H9 (cell line): ENCODE measurements around the gene LBHD2. TPM values are rescaled to one million over a fixed set of nuclear protein-coding genes. Genes with fewer than 3 reads are reported as not detected.

Source experiments
- DNase-seq: peaks from one replicate; pipeline ENCODE4 v3.0.0-alpha.2; 2017
- H2AFZ ChIP-seq: one replicate; pipeline ENCODE4 v1.6.1; 2013; ENCODE audit warnings: mild to moderate bottlenecking, low read length, control low read depth, moderate library complexity
- H2AK5ac ChIP-seq: 2 replicates; pipeline ENCODE4 v1.6.1; 2013; ENCODE audit warnings: low read length, control low read depth, mixed read lengths; ENCODE audit not compliant: insufficient read length
- H2BK120ac ChIP-seq: one replicate; pipeline ENCODE4 v1.6.1; 2013; ENCODE audit warnings: low read depth, mild to moderate bottlenecking, low read length, control low read depth, inconsistent platforms; ENCODE audit not compliant: poor library complexity, severe bottlenecking
- H2BK12ac ChIP-seq: 2 replicates; pipeline ENCODE4 v1.6.1; 2013; ENCODE audit warnings: low read length, control low read depth, mixed read lengths, low read depth; ENCODE audit not compliant: insufficient read length
- H2BK15ac ChIP-seq: 2 replicates; pipeline ENCODE4 v1.6.1; 2013; ENCODE audit warnings: low read depth, low read length, control low read depth
- H2BK20ac ChIP-seq: one replicate; pipeline ENCODE4 v1.6.1; 2013; ENCODE audit warnings: low read depth, mild to moderate bottlenecking, low read length, control low read depth, inconsistent platforms; ENCODE audit not compliant: poor library complexity, severe bottlenecking
- H2BK5ac ChIP-seq: 2 replicates; pipeline ENCODE4 v1.6.1; 2013; ENCODE audit warnings: low read length, control low read depth, mixed read lengths; ENCODE audit not compliant: insufficient read length
- H3K14ac ChIP-seq: 2 replicates; pipeline ENCODE4 v1.6.1; 2013; ENCODE audit warnings: low read length, control low read depth; ENCODE audit not compliant: insufficient read depth
- H3K18ac ChIP-seq: 2 replicates; pipeline ENCODE4 v1.6.1; 2013; ENCODE audit warnings: low read depth, mild to moderate bottlenecking, mixed read lengths, low read length, control low read depth; ENCODE audit not compliant: insufficient read length
- H3K23ac ChIP-seq: 2 replicates; pipeline ENCODE4 v1.6.1; 2013; ENCODE audit warnings: low read length, control low read depth, mixed read lengths, low read depth; ENCODE audit not compliant: insufficient read length
- H3K23me2 ChIP-seq: 2 replicates; pipeline ENCODE4 v1.6.1; 2013; ENCODE audit warnings: low read depth, mild to moderate bottlenecking, mixed read lengths, low read length, control low read depth; ENCODE audit not compliant: insufficient read length, poor library complexity, severe bottlenecking
- H3K27ac ChIP-seq: 2 replicates; pipeline ENCODE4 v1.5.1; 2013; ENCODE audit warnings: low read length, control low read depth, mixed read lengths, low read depth; ENCODE audit not compliant: insufficient read length
- H3K27me3 ChIP-seq: 2 replicates; pipeline ENCODE4 v1.6.1; 2013; ENCODE audit warnings: low read length, control low read depth, inconsistent platforms; ENCODE audit not compliant: insufficient read depth
- H3K4ac ChIP-seq: 2 replicates; pipeline ENCODE4 v1.6.1; 2013; ENCODE audit warnings: low read depth, mild to moderate bottlenecking, control low read depth, inconsistent platforms, low read length, moderate library complexity
- H3K4me1 ChIP-seq: 2 replicates; pipeline ENCODE4 v1.6.1; 2013; ENCODE audit warnings: low read length, control low read depth, inconsistent platforms; ENCODE audit not compliant: insufficient read depth
- H3K4me2 ChIP-seq: 2 replicates; pipeline ENCODE4 v1.6.1; 2013; ENCODE audit warnings: low read length, control low read depth, mixed read lengths; ENCODE audit not compliant: insufficient read length, insufficient read depth
- H3K56ac ChIP-seq: 2 replicates; pipeline ENCODE4 v1.6.1; 2013; ENCODE audit warnings: low read depth, mild to moderate bottlenecking, mixed read lengths, low read length, control low read depth; ENCODE audit not compliant: insufficient read length
- H3K79me1 ChIP-seq: 2 replicates; pipeline ENCODE4 v1.6.1; 2013; ENCODE audit warnings: low read depth, mild to moderate bottlenecking, moderate library complexity, low read length, control low read depth, inconsistent platforms; ENCODE audit not compliant: insufficient read depth, poor library complexity, severe bottlenecking
- H3K79me2 ChIP-seq: 2 replicates; pipeline ENCODE4 v1.6.1; 2013; ENCODE audit warnings: low read length, control low read depth, inconsistent platforms; ENCODE audit not compliant: insufficient read depth
- H3K9ac ChIP-seq: 2 replicates; pipeline ENCODE4 v1.6.1; 2013; ENCODE audit warnings: low read length, control low read depth, mixed read lengths; ENCODE audit not compliant: insufficient read length; ENCODE audit errors: extremely low read depth
- H3K9me3 ChIP-seq: one replicate; pipeline ENCODE4 v1.6.1; 2013; ENCODE audit warnings: low read depth, low read length, inconsistent platforms; ENCODE audit not compliant: control insufficient read depth
- H3T11ph ChIP-seq: one replicate; pipeline ENCODE4 v1.6.1; 2013; ENCODE audit warnings: mild to moderate bottlenecking, low read length, control low read depth, inconsistent platforms
- H4K20me1 ChIP-seq: one replicate; pipeline ENCODE4 v1.6.1; 2013; ENCODE audit not compliant: control insufficient read depth, insufficient read length, insufficient read depth
- H4K5ac ChIP-seq: 2 replicates; pipeline ENCODE4 v1.6.1; 2013; ENCODE audit warnings: low read depth, mild to moderate bottlenecking, mixed read lengths, low read length, control low read depth; ENCODE audit not compliant: insufficient read length
- H4K8ac ChIP-seq: replicated peaks from 2 replicates; pipeline ENCODE4 v1.6.1; 2013; ENCODE audit warnings: low read length, control low read depth, mixed read lengths, low read depth; ENCODE audit not compliant: insufficient read length
- H4K91ac ChIP-seq: 2 replicates; pipeline ENCODE4 v1.6.1; 2013; ENCODE audit warnings: low read depth, mild to moderate bottlenecking, moderate library complexity, mixed read lengths, low read length, control low read depth; ENCODE audit not compliant: insufficient read length
- H3K27ac Mint-ChIP-seq, 3 experiments: 2 replicates in 2 of 3; 3 replicates in 1 of 3; pipeline ENCODE4 v1.8.0; 2020 to 2021; ENCODE audit warnings: mixed read lengths in 3 of 3, mild to moderate bottlenecking in 1 of 3, moderate library complexity in 1 of 3
- H3K27me3 Mint-ChIP-seq: 2 replicates; pipeline ENCODE4 v1.8.0; 2021; ENCODE audit warnings: low read depth, mild to moderate bottlenecking, moderate library complexity, mixed read lengths
- H3K36me3 Mint-ChIP-seq, 3 experiments: 2 replicates in 2 of 3; 3 replicates in 1 of 3; pipeline ENCODE4 v1.8.0; 2020 to 2021; ENCODE audit warnings: low read depth in 3 of 3, mixed read lengths in 3 of 3; ENCODE audit not compliant: insufficient read depth in 1 of 3
- H3K4me1 Mint-ChIP-seq, 2 experiments: 2 replicates each; pipeline ENCODE4 v1.8.0; 2020; ENCODE audit warnings: mixed read lengths in 2 of 2
- H3K4me3 Mint-ChIP-seq, 2 experiments: 2 replicates in 1 of 2; 3 replicates in 1 of 2; pipeline ENCODE4 v1.8.0; 2020 to 2021; ENCODE audit warnings: mild to moderate bottlenecking in 2 of 2, mixed read lengths in 2 of 2, moderate library complexity in 1 of 2
- H3K9me3 Mint-ChIP-seq, 2 experiments: 2 replicates in 1 of 2; 3 replicates in 1 of 2; pipeline ENCODE4 v1.8.0; 2020; ENCODE audit warnings: mild to moderate bottlenecking in 2 of 2, mixed read lengths in 2 of 2, moderate library complexity in 1 of 2
- WGBS: extraction: QIAGEN DNeasy Blood & Tissue Kit; methylation state at CpG from one replicate; pipeline ENCODE4 v1.1.7; 2013; ENCODE audit warnings: missing lambda C conversion rate, low lambda C conversion rate, mixed read lengths; ENCODE audit not compliant: insufficient read length; ENCODE audit errors: extremely low coverage; 5-methylcytosine and 5-hydroxymethylcytosine counted together
- total RNA-seq: library from RNA; stranded (reverse); gene quantifications from 2 replicates; pipeline ENCODE4 v1.2.1, GENCODE V29; 2021
- TF ChIP-seq, protein P1 (sequence below): fragments of 200-600 bp; sonication (generic); conservative IDR thresholded peaks from 3 replicates; pipeline ENCODE4 v1.8.0; 2021; ENCODE audit warnings: antibody characterized with exemption, mild to moderate bottlenecking

Gene LBHD2
- total RNA-seq, 1 experiment from 2014 or later = not detected

- no CpG with 5 or more reads among the region's 113 CpGs for WGBS
- Histone ChIP-seq H4K20me1 (no peaks in the 10 kb centered on the region), H2AK5ac (no peak within 1 kb of the TSS), H4K8ac (no peak within 1 kb of the TSS), H3T11ph (no peak within 1 kb of the TSS), H2BK5ac (no peak within 1 kb of the TSS), H2AFZ (no peak within 1 kb of the TSS), H2BK120ac (no peak within 1 kb of the TSS), H3K14ac (peak within 1 kb of the TSS; percentile 26), H2BK20ac (no peak within 1 kb of the TSS), H2BK15ac (no peak within 1 kb of the TSS), H3K4me2 (peak within 1 kb of the TSS; percentile 92), H3K18ac (no peak within 1 kb of the TSS), H3K56ac (no peak within 1 kb of the TSS), H3K79me2 (peaks cover 19% of the 10 kb centered on the region; the same call in 1 of the 2 replicates), H4K5ac (no peak within 1 kb of the TSS), H3K27ac (no peak within 1 kb of the TSS), H3K4ac (no peak within 1 kb of the TSS), H3K23me2 (peaks cover 10% of the 10 kb centered on the region), H3K4me1 (no peaks in the 10 kb centered on the region; the same call in 1 of the 2 replicates), H3K23ac (no peak within 1 kb of the TSS), H3K9ac (peak within 1 kb of the TSS; percentile 50), H4K91ac (no peak within 1 kb of the TSS), H3K27me3 (no peaks in the 10 kb centered on the region), H3K9me3 (no peaks in the 10 kb centered on the region), H2BK12ac (no peak within 1 kb of the TSS), H3K79me1 (peaks cover 9% of the 10 kb centered on the region)
- TF ChIP-seq, protein P1, sequence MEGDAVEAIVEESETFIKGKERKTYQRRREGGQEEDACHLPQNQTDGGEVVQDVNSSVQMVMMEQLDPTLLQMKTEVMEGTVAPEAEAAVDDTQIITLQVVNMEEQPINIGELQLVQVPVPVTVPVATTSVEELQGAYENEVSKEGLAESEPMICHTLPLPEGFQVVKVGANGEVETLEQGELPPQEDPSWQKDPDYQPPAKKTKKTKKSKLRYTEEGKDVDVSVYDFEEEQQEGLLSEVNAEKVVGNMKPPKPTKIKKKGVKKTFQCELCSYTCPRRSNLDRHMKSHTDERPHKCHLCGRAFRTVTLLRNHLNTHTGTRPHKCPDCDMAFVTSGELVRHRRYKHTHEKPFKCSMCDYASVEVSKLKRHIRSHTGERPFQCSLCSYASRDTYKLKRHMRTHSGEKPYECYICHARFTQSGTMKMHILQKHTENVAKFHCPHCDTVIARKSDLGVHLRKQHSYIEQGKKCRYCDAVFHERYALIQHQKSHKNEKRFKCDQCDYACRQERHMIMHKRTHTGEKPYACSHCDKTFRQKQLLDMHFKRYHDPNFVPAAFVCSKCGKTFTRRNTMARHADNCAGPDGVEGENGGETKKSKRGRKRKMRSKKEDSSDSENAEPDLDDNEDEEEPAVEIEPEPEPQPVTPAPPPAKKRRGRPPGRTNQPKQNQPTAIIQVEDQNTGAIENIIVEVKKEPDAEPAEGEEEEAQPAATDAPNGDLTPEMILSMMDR = no peak
- no peaks in the 10 kb centered on the region; a peak in 1 of 5 replicates for H3K9me3 Mint-ChIP-seq
- DNase-seq = peak; percentile 91
- peak within 1 kb of the TSS; percentile 7 to 69 (median 44); a peak in 4 of 7 replicates for H3K27ac Mint-ChIP-seq
- H3K27me3 Mint-ChIP-seq = no peaks in the 10 kb centered on the region
- H3K4me3 Mint-ChIP-seq = peak within 1 kb of the TSS; percentile 93 to 96
- peaks cover 0 to 8% (median 4%) of the 10 kb centered on the region in 3 experiments; a peak in 4 of 7 replicates for H3K36me3 Mint-ChIP-seq
- H3K4me1 Mint-ChIP-seq = peaks cover 22 to 33% of the 10 kb centered on the region in 2 experiments
Observed at GRCh38 chr14:103057372-103058163, 26.4 kb upstream of the LBHD2 start, which contains the start of gene CDC42BPB. CDC42BPB (minus strand) TSS chr14:103057549; CDS start chr14:103057173, 376 bp downstream.
